H9 (cell line): ENCODE data around the gene MAD1L1. TPM values are rescaled to one million over a fixed set of nuclear protein-coding genes. Genes with fewer than 3 reads are reported as not detected.

ENCODE experiments used
- DNase-seq: peaks from one replicate; pipeline ENCODE4 v3.0.0-alpha.2; 2017
- H2AFZ ChIP-seq: one replicate; pipeline ENCODE4 v1.6.1; 2013; ENCODE audit warnings: mild to moderate bottlenecking, low read length, control low read depth, moderate library complexity
- H2AK5ac ChIP-seq: 2 replicates; pipeline ENCODE4 v1.6.1; 2013; ENCODE audit warnings: low read length, control low read depth, mixed read lengths; ENCODE audit not compliant: insufficient read length
- H2BK120ac ChIP-seq: one replicate; pipeline ENCODE4 v1.6.1; 2013; ENCODE audit warnings: low read depth, mild to moderate bottlenecking, low read length, control low read depth, inconsistent platforms; ENCODE audit not compliant: poor library complexity, severe bottlenecking
- H2BK12ac ChIP-seq: 2 replicates; pipeline ENCODE4 v1.6.1; 2013; ENCODE audit warnings: low read length, control low read depth, mixed read lengths, low read depth; ENCODE audit not compliant: insufficient read length
- H2BK15ac ChIP-seq: 2 replicates; pipeline ENCODE4 v1.6.1; 2013; ENCODE audit warnings: low read depth, low read length, control low read depth
- H2BK20ac ChIP-seq: one replicate; pipeline ENCODE4 v1.6.1; 2013; ENCODE audit warnings: low read depth, mild to moderate bottlenecking, low read length, control low read depth, inconsistent platforms; ENCODE audit not compliant: poor library complexity, severe bottlenecking
- H2BK5ac ChIP-seq: 2 replicates; pipeline ENCODE4 v1.6.1; 2013; ENCODE audit warnings: low read length, control low read depth, mixed read lengths; ENCODE audit not compliant: insufficient read length
- H3K14ac ChIP-seq: 2 replicates; pipeline ENCODE4 v1.6.1; 2013; ENCODE audit warnings: low read length, control low read depth; ENCODE audit not compliant: insufficient read depth
- H3K18ac ChIP-seq: 2 replicates; pipeline ENCODE4 v1.6.1; 2013; ENCODE audit warnings: low read depth, mild to moderate bottlenecking, mixed read lengths, low read length, control low read depth; ENCODE audit not compliant: insufficient read length
- H3K23ac ChIP-seq: 2 replicates; pipeline ENCODE4 v1.6.1; 2013; ENCODE audit warnings: low read length, control low read depth, mixed read lengths, low read depth; ENCODE audit not compliant: insufficient read length
- H3K23me2 ChIP-seq: 2 replicates; pipeline ENCODE4 v1.6.1; 2013; ENCODE audit warnings: low read depth, mild to moderate bottlenecking, mixed read lengths, low read length, control low read depth; ENCODE audit not compliant: insufficient read length, poor library complexity, severe bottlenecking
- H3K27ac ChIP-seq: 2 replicates; pipeline ENCODE4 v1.5.1; 2013; ENCODE audit warnings: low read length, control low read depth, mixed read lengths, low read depth; ENCODE audit not compliant: insufficient read length
- H3K27me3 ChIP-seq: 2 replicates; pipeline ENCODE4 v1.6.1; 2013; ENCODE audit warnings: low read length, control low read depth, inconsistent platforms; ENCODE audit not compliant: insufficient read depth
- H3K4ac ChIP-seq: 2 replicates; pipeline ENCODE4 v1.6.1; 2013; ENCODE audit warnings: low read depth, mild to moderate bottlenecking, control low read depth, inconsistent platforms, low read length, moderate library complexity
- H3K4me1 ChIP-seq: 2 replicates; pipeline ENCODE4 v1.6.1; 2013; ENCODE audit warnings: low read length, control low read depth, inconsistent platforms; ENCODE audit not compliant: insufficient read depth
- H3K4me2 ChIP-seq: 2 replicates; pipeline ENCODE4 v1.6.1; 2013; ENCODE audit warnings: low read length, control low read depth, mixed read lengths; ENCODE audit not compliant: insufficient read length, insufficient read depth
- H3K56ac ChIP-seq: 2 replicates; pipeline ENCODE4 v1.6.1; 2013; ENCODE audit warnings: low read depth, mild to moderate bottlenecking, mixed read lengths, low read length, control low read depth; ENCODE audit not compliant: insufficient read length
- H3K79me1 ChIP-seq: 2 replicates; pipeline ENCODE4 v1.6.1; 2013; ENCODE audit warnings: low read depth, mild to moderate bottlenecking, moderate library complexity, low read length, control low read depth, inconsistent platforms; ENCODE audit not compliant: insufficient read depth, poor library complexity, severe bottlenecking
- H3K79me2 ChIP-seq: 2 replicates; pipeline ENCODE4 v1.6.1; 2013; ENCODE audit warnings: low read length, control low read depth, inconsistent platforms; ENCODE audit not compliant: insufficient read depth
- H3K9ac ChIP-seq: 2 replicates; pipeline ENCODE4 v1.6.1; 2013; ENCODE audit warnings: low read length, control low read depth, mixed read lengths; ENCODE audit not compliant: insufficient read length; ENCODE audit errors: extremely low read depth
- H3K9me3 ChIP-seq: one replicate; pipeline ENCODE4 v1.6.1; 2013; ENCODE audit warnings: low read depth, low read length, inconsistent platforms; ENCODE audit not compliant: control insufficient read depth
- H3T11ph ChIP-seq: one replicate; pipeline ENCODE4 v1.6.1; 2013; ENCODE audit warnings: mild to moderate bottlenecking, low read length, control low read depth, inconsistent platforms
- H4K20me1 ChIP-seq: one replicate; pipeline ENCODE4 v1.6.1; 2013; ENCODE audit not compliant: control insufficient read depth, insufficient read length, insufficient read depth
- H4K5ac ChIP-seq: 2 replicates; pipeline ENCODE4 v1.6.1; 2013; ENCODE audit warnings: low read depth, mild to moderate bottlenecking, mixed read lengths, low read length, control low read depth; ENCODE audit not compliant: insufficient read length
- H4K8ac ChIP-seq: replicated peaks from 2 replicates; pipeline ENCODE4 v1.6.1; 2013; ENCODE audit warnings: low read length, control low read depth, mixed read lengths, low read depth; ENCODE audit not compliant: insufficient read length
- H4K91ac ChIP-seq: 2 replicates; pipeline ENCODE4 v1.6.1; 2013; ENCODE audit warnings: low read depth, mild to moderate bottlenecking, moderate library complexity, mixed read lengths, low read length, control low read depth; ENCODE audit not compliant: insufficient read length
- H3K27ac Mint-ChIP-seq, 3 experiments: 2 replicates in 2 of 3; 3 replicates in 1 of 3; pipeline ENCODE4 v1.8.0; 2020 to 2021; ENCODE audit warnings: mixed read lengths in 3 of 3, mild to moderate bottlenecking in 1 of 3, moderate library complexity in 1 of 3
- H3K27me3 Mint-ChIP-seq: 2 replicates; pipeline ENCODE4 v1.8.0; 2021; ENCODE audit warnings: low read depth, mild to moderate bottlenecking, moderate library complexity, mixed read lengths
- H3K36me3 Mint-ChIP-seq, 3 experiments: 2 replicates in 2 of 3; 3 replicates in 1 of 3; pipeline ENCODE4 v1.8.0; 2020 to 2021; ENCODE audit warnings: low read depth in 3 of 3, mixed read lengths in 3 of 3; ENCODE audit not compliant: insufficient read depth in 1 of 3
- H3K4me1 Mint-ChIP-seq, 2 experiments: 2 replicates each; pipeline ENCODE4 v1.8.0; 2020; ENCODE audit warnings: mixed read lengths in 2 of 2
- H3K4me3 Mint-ChIP-seq, 2 experiments: 2 replicates in 1 of 2; 3 replicates in 1 of 2; pipeline ENCODE4 v1.8.0; 2020 to 2021; ENCODE audit warnings: mild to moderate bottlenecking in 2 of 2, mixed read lengths in 2 of 2, moderate library complexity in 1 of 2
- H3K9me3 Mint-ChIP-seq, 2 experiments: 2 replicates in 1 of 2; 3 replicates in 1 of 2; pipeline ENCODE4 v1.8.0; 2020; ENCODE audit warnings: mild to moderate bottlenecking in 2 of 2, mixed read lengths in 2 of 2, moderate library complexity in 1 of 2
- WGBS: extraction: QIAGEN DNeasy Blood & Tissue Kit; methylation state at CpG from one replicate; pipeline ENCODE4 v1.1.7; 2013; ENCODE audit warnings: missing lambda C conversion rate, low lambda C conversion rate, mixed read lengths; ENCODE audit not compliant: insufficient read length; ENCODE audit errors: extremely low coverage; 5-methylcytosine and 5-hydroxymethylcytosine counted together
- total RNA-seq: library from RNA; stranded (reverse); gene quantifications from 2 replicates; pipeline ENCODE4 v1.2.1, GENCODE V29; 2021
- TF ChIP-seq, protein P1 (sequence below): fragments of 200-600 bp; sonication (generic); conservative IDR thresholded peaks from 3 replicates; pipeline ENCODE4 v1.8.0; 2021; ENCODE audit warnings: antibody characterized with exemption, mild to moderate bottlenecking

MAD1L1 gene
- total RNA-seq, 1 experiment from 2014 or later, result 39.0 TPM

DNA sequence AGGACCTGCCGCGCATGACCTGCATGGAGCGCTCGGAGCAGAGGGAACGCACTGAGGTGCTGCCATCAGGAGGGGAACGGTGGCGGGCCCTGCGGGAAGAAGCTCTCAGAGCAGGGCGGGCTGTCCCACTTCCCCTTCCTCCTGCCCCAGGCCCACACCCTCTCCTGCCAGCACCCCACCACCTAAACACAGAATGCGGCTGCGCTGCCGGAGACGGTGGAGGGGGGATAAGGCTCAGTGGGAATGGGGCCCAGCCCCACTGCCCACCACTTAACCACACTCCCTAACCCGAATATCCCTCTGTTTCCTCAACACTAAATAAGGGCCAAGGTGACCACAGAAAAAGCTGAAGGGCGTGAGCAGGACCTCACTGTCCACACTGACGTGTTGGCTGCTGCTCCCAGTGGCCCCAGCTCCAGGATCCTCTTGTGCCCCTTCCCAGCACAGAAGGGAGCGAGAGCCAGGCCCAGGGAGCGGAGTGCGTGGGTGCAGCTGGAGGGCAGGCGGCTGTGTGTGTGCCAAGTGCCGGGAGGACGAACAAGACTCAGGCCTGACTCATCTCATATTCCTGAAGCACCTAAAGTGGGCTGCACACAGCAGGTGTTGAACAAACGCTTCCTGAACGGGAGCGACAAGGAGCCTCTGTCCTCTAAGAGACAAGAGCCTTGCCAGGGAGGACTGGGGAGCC, 116.8 kb downstream of the MAD1L1 start:
- no peaks in the 10 kb centered on the region for H3K9me3 Mint-ChIP-seq
- H2BK15ac ChIP-seq, result no peak overlapping the region
- H3K4me1 ChIP-seq, result no peaks in the 10 kb centered on the region
- TF ChIP-seq, protein P1, sequence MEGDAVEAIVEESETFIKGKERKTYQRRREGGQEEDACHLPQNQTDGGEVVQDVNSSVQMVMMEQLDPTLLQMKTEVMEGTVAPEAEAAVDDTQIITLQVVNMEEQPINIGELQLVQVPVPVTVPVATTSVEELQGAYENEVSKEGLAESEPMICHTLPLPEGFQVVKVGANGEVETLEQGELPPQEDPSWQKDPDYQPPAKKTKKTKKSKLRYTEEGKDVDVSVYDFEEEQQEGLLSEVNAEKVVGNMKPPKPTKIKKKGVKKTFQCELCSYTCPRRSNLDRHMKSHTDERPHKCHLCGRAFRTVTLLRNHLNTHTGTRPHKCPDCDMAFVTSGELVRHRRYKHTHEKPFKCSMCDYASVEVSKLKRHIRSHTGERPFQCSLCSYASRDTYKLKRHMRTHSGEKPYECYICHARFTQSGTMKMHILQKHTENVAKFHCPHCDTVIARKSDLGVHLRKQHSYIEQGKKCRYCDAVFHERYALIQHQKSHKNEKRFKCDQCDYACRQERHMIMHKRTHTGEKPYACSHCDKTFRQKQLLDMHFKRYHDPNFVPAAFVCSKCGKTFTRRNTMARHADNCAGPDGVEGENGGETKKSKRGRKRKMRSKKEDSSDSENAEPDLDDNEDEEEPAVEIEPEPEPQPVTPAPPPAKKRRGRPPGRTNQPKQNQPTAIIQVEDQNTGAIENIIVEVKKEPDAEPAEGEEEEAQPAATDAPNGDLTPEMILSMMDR, result no peak
- no peaks in the 10 kb centered on the region for H3K27me3 ChIP-seq
- H2BK20ac ChIP-seq, result no peak overlapping the region
- H2BK120ac ChIP-seq, result no peak overlapping the region
- H3K9me3 ChIP-seq, result no peaks in the 10 kb centered on the region
- H3K4me3 Mint-ChIP-seq, result no peak overlapping the region
- no peaks in the 10 kb centered on the region for H4K20me1 ChIP-seq
- no peak overlapping the region for H3K9ac ChIP-seq
- H2AFZ ChIP-seq, result no peak overlapping the region
- H3K27ac ChIP-seq, result no peak overlapping the region
- no peak overlapping the region for H3K23ac ChIP-seq
- H4K91ac ChIP-seq, result no peak overlapping the region
- no peak overlapping the region for H3T11ph ChIP-seq
- H3K56ac ChIP-seq, result no peak overlapping the region
- no peak overlapping the region for H2AK5ac ChIP-seq
- peak overlapping the region in 2 of 3 experiments; percentile 18 to 76; a peak in 1 of 7 replicates for H3K27ac Mint-ChIP-seq
- H3K27me3 Mint-ChIP-seq, result no peaks in the 10 kb centered on the region; the same call in 1 of the 2 replicates
- no peak overlapping the region for H3K18ac ChIP-seq
- DNase-seq, result no peak
- H3K14ac ChIP-seq, result no peak overlapping the region; the same call in 1 of the 2 replicates
- H3K23me2 ChIP-seq, result no peaks in the 10 kb centered on the region
- H3K79me1 ChIP-seq, result no peaks in the 10 kb centered on the region
- no peak overlapping the region for H4K8ac ChIP-seq
- WGBS, result no CpG with 5 or more reads among the region's 25 CpGs
- H3K79me2 ChIP-seq, result no peaks in the 10 kb centered on the region
- H2BK5ac ChIP-seq, result no peak overlapping the region
- no peak overlapping the region for H2BK12ac ChIP-seq
- H4K5ac ChIP-seq, result no peak overlapping the region
- no peak overlapping the region for H3K4me2 ChIP-seq
- no peak overlapping the region for H3K4ac ChIP-seq
- H3K4me1 Mint-ChIP-seq, result peaks cover 6 to 18% of the 10 kb centered on the region in 2 experiments
- peaks cover 0 to 14% (median 6%) of the 10 kb centered on the region in 3 experiments; a peak in 3 of 7 replicates for H3K36me3 Mint-ChIP-seq
